ENCODE data around the gene CCL7.

The CCL7 gene

GRCh38 chr17:34300652-34301370, 30.8 kb downstream of the CCL7 start:
- H3K9me3 ChIP-seq (ENCODE audit: control insufficient read depth, insufficient read depth, low read length): no peaks in the 10 kb centered on the region
- H3K27me3 ChIP-seq (ENCODE audit: control insufficient read depth, insufficient read depth, low read length): peaks cover 13% of the 10 kb centered on the region
- H3K4me3 ChIP-seq (ENCODE audit: low read depth, low read length): no peak overlapping the region
- no peaks in the 10 kb centered on the region for H3K36me3 ChIP-seq (ENCODE audit: control insufficient read depth, insufficient read depth, low read length)
- H3K4me1 ChIP-seq (ENCODE audit: control insufficient read depth, insufficient read depth, low read length): no peaks in the 10 kb centered on the region
- H3K9ac ChIP-seq (ENCODE audit: low read depth, low read length): no peak overlapping the region

GRCh38 chr17:34301986-34302385, 32.0 kb downstream of the CCL7 start:
- no peaks in the 10 kb centered on the region for H3K36me3 ChIP-seq (ENCODE audit: control insufficient read depth, insufficient read depth, low read length)
- H3K9me3 ChIP-seq (ENCODE audit: control insufficient read depth, insufficient read depth, low read length): no peaks in the 10 kb centered on the region
- no peak overlapping the region for H3K4me3 ChIP-seq (ENCODE audit: low read depth, low read length)
- peaks cover 13% of the 10 kb centered on the region for H3K27me3 ChIP-seq (ENCODE audit: control insufficient read depth, insufficient read depth, low read length)
- H3K9ac ChIP-seq (ENCODE audit: low read depth, low read length): no peak overlapping the region
- H3K4me1 ChIP-seq (ENCODE audit: control insufficient read depth, insufficient read depth, low read length): peaks cover 2% of the 10 kb centered on the region

- Histone ChIP-seq H3K4me3 (ENCODE audit: low read depth, low read length) (no peak overlapping the region), H3K27me3 (ENCODE audit: control insufficient read depth, insufficient read depth, low read length) (peaks cover 13% of the 10 kb centered on the region), H3K4me1 (ENCODE audit: control insufficient read depth, insufficient read depth, low read length) (peaks cover 2% of the 10 kb centered on the region), H3K9me3 (ENCODE audit: control insufficient read depth, insufficient read depth, low read length) (no peaks in the 10 kb centered on the region), H3K36me3 (ENCODE audit: control insufficient read depth, insufficient read depth, low read length) (no peaks in the 10 kb centered on the region), H3K9ac (ENCODE audit: low read depth, low read length) (no peak overlapping the region)
Measured at GRCh38 chr17:34302636-34303035, 32.6 kb downstream of the CCL7 start.

GRCh38 chr17:34303606-34304005, 33.6 kb downstream of the CCL7 start:
- Histone ChIP-seq H3K27me3 (ENCODE audit: control insufficient read depth, insufficient read depth, low read length) (peaks cover 9% of the 10 kb centered on the region), H3K4me1 (ENCODE audit: control insufficient read depth, insufficient read depth, low read length) (peaks cover 2% of the 10 kb centered on the region), H3K9ac (ENCODE audit: low read depth, low read length) (no peak overlapping the region), H3K4me3 (ENCODE audit: low read depth, low read length) (no peak overlapping the region), H3K36me3 (ENCODE audit: control insufficient read depth, insufficient read depth, low read length) (no peaks in the 10 kb centered on the region), H3K9me3 (ENCODE audit: control insufficient read depth, insufficient read depth, low read length) (no peaks in the 10 kb centered on the region)

- H3K36me3 ChIP-seq (ENCODE audit: control insufficient read depth, insufficient read depth, low read length): no peaks in the 10 kb centered on the region
- no peak overlapping the region for H3K4me3 ChIP-seq (ENCODE audit: low read depth, low read length)
- H3K4me1 ChIP-seq (ENCODE audit: control insufficient read depth, insufficient read depth, low read length): peaks cover 2% of the 10 kb centered on the region
- H3K27me3 ChIP-seq (ENCODE audit: control insufficient read depth, insufficient read depth, low read length): peaks cover under 1% of the 10 kb centered on the region
- H3K9me3 ChIP-seq (ENCODE audit: control insufficient read depth, insufficient read depth, low read length): no peaks in the 10 kb centered on the region
- H3K9ac ChIP-seq (ENCODE audit: low read depth, low read length): no peak overlapping the region
Measured at GRCh38 chr17:34305061-34305460, 35.0 kb downstream of the CCL7 start.

- no peak overlapping the region for H3K9ac ChIP-seq (ENCODE audit: low read depth, low read length)
- H3K36me3 ChIP-seq (ENCODE audit: control insufficient read depth, insufficient read depth, low read length): no peaks in the 10 kb centered on the region
- no peaks in the 10 kb centered on the region for H3K27me3 ChIP-seq (ENCODE audit: control insufficient read depth, insufficient read depth, low read length)
- peaks cover 2% of the 10 kb centered on the region for H3K4me1 ChIP-seq (ENCODE audit: control insufficient read depth, insufficient read depth, low read length)
- no peak overlapping the region for H3K4me3 ChIP-seq (ENCODE audit: low read depth, low read length)
- H3K9me3 ChIP-seq (ENCODE audit: control insufficient read depth, insufficient read depth, low read length): no peaks in the 10 kb centered on the region
Measured at GRCh38 chr17:34305606-34306005, 35.6 kb downstream of the CCL7 start.

- no peaks in the 10 kb centered on the region for H3K27me3 ChIP-seq (ENCODE audit: control insufficient read depth, insufficient read depth, low read length)
- H3K36me3 ChIP-seq (ENCODE audit: control insufficient read depth, insufficient read depth, low read length): no peaks in the 10 kb centered on the region
- peaks cover 2% of the 10 kb centered on the region for H3K4me1 ChIP-seq (ENCODE audit: control insufficient read depth, insufficient read depth, low read length)
- no peak overlapping the region for H3K4me3 ChIP-seq (ENCODE audit: low read depth, low read length)
- H3K9ac ChIP-seq (ENCODE audit: low read depth, low read length): no peak overlapping the region
- H3K9me3 ChIP-seq (ENCODE audit: control insufficient read depth, insufficient read depth, low read length): no peaks in the 10 kb centered on the region
Measured at GRCh38 chr17:34306466-34306865, 36.4 kb downstream of the CCL7 start.

GRCh38 chr17:34307110-34307509, 37.1 kb downstream of the CCL7 start:
- Histone ChIP-seq H3K9ac (ENCODE audit: low read depth, low read length) (no peak overlapping the region), H3K9me3 (ENCODE audit: control insufficient read depth, insufficient read depth, low read length) (no peaks in the 10 kb centered on the region), H3K4me1 (ENCODE audit: control insufficient read depth, insufficient read depth, low read length) (peaks cover 2% of the 10 kb centered on the region), H3K36me3 (ENCODE audit: control insufficient read depth, insufficient read depth, low read length) (no peaks in the 10 kb centered on the region), H3K4me3 (ENCODE audit: low read depth, low read length) (no peak overlapping the region), H3K27me3 (ENCODE audit: control insufficient read depth, insufficient read depth, low read length) (no peaks in the 10 kb centered on the region)

- Histone ChIP-seq H3K36me3 (ENCODE audit: control insufficient read depth, insufficient read depth, low read length) (no peaks in the 10 kb centered on the region), H3K4me1 (ENCODE audit: control insufficient read depth, insufficient read depth, low read length) (peaks cover 2% of the 10 kb centered on the region), H3K27me3 (ENCODE audit: control insufficient read depth, insufficient read depth, low read length) (no peaks in the 10 kb centered on the region), H3K9ac (ENCODE audit: low read depth, low read length) (no peak overlapping the region), H3K4me3 (ENCODE audit: low read depth, low read length) (no peak overlapping the region), H3K9me3 (ENCODE audit: control insufficient read depth, insufficient read depth, low read length) (no peaks in the 10 kb centered on the region)
Measured at GRCh38 chr17:34308371-34308770, 38.4 kb downstream of the CCL7 start.

- Histone ChIP-seq H3K27me3 (ENCODE audit: control insufficient read depth, insufficient read depth, low read length) (no peaks in the 10 kb centered on the region), H3K36me3 (ENCODE audit: control insufficient read depth, insufficient read depth, low read length) (no peaks in the 10 kb centered on the region), H3K9ac (ENCODE audit: low read depth, low read length) (no peak overlapping the region), H3K4me1 (ENCODE audit: control insufficient read depth, insufficient read depth, low read length) (peaks cover 2% of the 10 kb centered on the region), H3K9me3 (ENCODE audit: control insufficient read depth, insufficient read depth, low read length) (no peaks in the 10 kb centered on the region), H3K4me3 (ENCODE audit: low read depth, low read length) (no peak overlapping the region)
Measured at GRCh38 chr17:34311291-34311690, 41.3 kb downstream of the CCL7 start.

GRCh38 chr17:34312080-34312479, 42.1 kb downstream of the CCL7 start:
- no peak overlapping the region for H3K9ac ChIP-seq (ENCODE audit: low read depth, low read length)
- H3K36me3 ChIP-seq (ENCODE audit: control insufficient read depth, insufficient read depth, low read length): no peaks in the 10 kb centered on the region
- H3K4me1 ChIP-seq (ENCODE audit: control insufficient read depth, insufficient read depth, low read length): no peaks in the 10 kb centered on the region
- H3K27me3 ChIP-seq (ENCODE audit: control insufficient read depth, insufficient read depth, low read length): no peaks in the 10 kb centered on the region
- no peaks in the 10 kb centered on the region for H3K9me3 ChIP-seq (ENCODE audit: control insufficient read depth, insufficient read depth, low read length)
- no peak overlapping the region for H3K4me3 ChIP-seq (ENCODE audit: low read depth, low read length)

- H3K9ac ChIP-seq (ENCODE audit: low read depth, low read length): no peak overlapping the region
- H3K36me3 ChIP-seq (ENCODE audit: control insufficient read depth, insufficient read depth, low read length): no peaks in the 10 kb centered on the region
- no peak overlapping the region for H3K4me3 ChIP-seq (ENCODE audit: low read depth, low read length)
- H3K9me3 ChIP-seq (ENCODE audit: control insufficient read depth, insufficient read depth, low read length): no peaks in the 10 kb centered on the region
- no peaks in the 10 kb centered on the region for H3K27me3 ChIP-seq (ENCODE audit: control insufficient read depth, insufficient read depth, low read length)
- H3K4me1 ChIP-seq (ENCODE audit: control insufficient read depth, insufficient read depth, low read length): no peaks in the 10 kb centered on the region
Measured at GRCh38 chr17:34313164-34313563, 43.1 kb downstream of the CCL7 start.

Data from iPS-15b (cell line).